SU-DHL-6 (cell line): Measurements from ENCODE around the gene TMEM79.

ENCODE experiments used
- CTCF ChIP-seq: fragments of 200-600 bp; sonication (generic); IDR thresholded peaks from one replicate; pipeline ENCODE4 v1.5.1; 2017; ENCODE audit warnings: antibody characterized with exemption, mild to moderate bottlenecking, low read length, moderate library complexity; ENCODE audit not compliant: insufficient read depth, poor library complexity, severe bottlenecking
- EZH2phosphoT487 ChIP-seq: fragments of 200-600 bp; sonication (generic), shearing (Covaris generic); conservative IDR thresholded peaks from 2 replicates; pipeline ENCODE4 v1.6.1; 2018; ENCODE audit warnings: mild to moderate bottlenecking, antibody characterized with exemption, low read length, moderate library complexity, mixed read lengths

DNA sequence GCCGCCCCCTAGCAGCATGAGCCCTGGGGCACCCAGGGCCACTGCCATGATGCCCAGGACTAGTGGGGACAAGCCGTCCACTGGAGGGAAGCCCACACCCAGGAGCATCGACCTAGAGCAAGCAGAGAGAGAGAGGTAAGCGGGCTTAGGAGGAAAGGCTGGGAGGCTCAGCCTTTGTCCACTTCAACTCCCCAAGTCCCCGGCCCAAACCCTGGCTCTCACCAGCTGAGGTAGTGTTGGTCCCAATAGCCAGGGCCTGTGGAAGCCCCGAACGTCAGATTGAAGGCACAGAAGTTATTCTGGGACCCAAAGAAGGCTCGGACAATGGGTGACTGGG, 8.9 kb downstream of the TMEM79 start:
- no peak for TF ChIP-seq CTCF
- TF ChIP-seq EZH2phosphoT487 = no peak
